Liver (tissue), 9 donors: ENCODE data around the gene GHRL. TPM values are rescaled to one million over a fixed set of nuclear protein-coding genes. Genes with fewer than 3 reads are reported as not detected.

ENCODE experiments used
- DNase-seq: peaks from one replicate; pipeline ENCODE4 v3.0.0-alpha.2; 2017; ENCODE audit warnings: low spot score
- H3K27ac ChIP-seq, 2 donors: one replicate each; pipeline ENCODE4 v1.7.0; 2013; ENCODE audit warnings: inconsistent platforms in 2 of 2, low read length in 2 of 2, control low read depth in 1 of 2, low read depth in 1 of 2, mild to moderate bottlenecking in 1 of 2
- H3K27me3 ChIP-seq, 4 donors: one replicate each; pipeline versions ENCODE4 v1.6.1 to v1.7.0; 2013; ENCODE audit warnings: low read length in 3 of 4, inconsistent platforms in 1 of 4, mild to moderate bottlenecking in 1 of 4, moderate library complexity in 1 of 4; ENCODE audit not compliant: control insufficient read depth in 4 of 4, insufficient read depth in 4 of 4
- H3K36me3 ChIP-seq, 4 donors: one replicate each; pipeline versions ENCODE4 v1.6.1 to v1.7.0; 2013; ENCODE audit warnings: low read length in 3 of 4, mild to moderate bottlenecking in 3 of 4, low read depth in 1 of 4, moderate library complexity in 1 of 4; ENCODE audit not compliant: control insufficient read depth in 4 of 4, insufficient read depth in 3 of 4
- H3K4me1 ChIP-seq, 4 donors: one replicate each; pipeline versions ENCODE4 v1.6.1 to v1.7.0; 2013; ENCODE audit warnings: low read length in 3 of 4, mild to moderate bottlenecking in 3 of 4, moderate library complexity in 1 of 4; ENCODE audit not compliant: control insufficient read depth in 4 of 4, insufficient read depth in 4 of 4
- H3K4me3 ChIP-seq, 3 donors: one replicate each; pipeline versions ENCODE4 v1.6.1 to v1.7.0; 2013; ENCODE audit warnings: low read length in 3 of 3, control low read depth in 1 of 3, low read depth in 1 of 3, mild to moderate bottlenecking in 1 of 3
- H3K9ac ChIP-seq, 2 donors: one replicate each; pipeline ENCODE4 v1.7.0; 2013; ENCODE audit warnings: low read length in 2 of 2, mild to moderate bottlenecking in 2 of 2, moderate library complexity in 2 of 2, control low read depth in 1 of 2, low read depth in 1 of 2
- H3K9me3 ChIP-seq, 4 donors: one replicate each; pipeline versions ENCODE4 v1.6.1 to v1.7.0; 2013; ENCODE audit warnings: low read length in 3 of 4; ENCODE audit not compliant: control insufficient read depth in 4 of 4
- CTCF ChIP-seq: fragments of 150-350 bp; IDR thresholded peaks from 2 replicates; pipeline ENCODE4 v1.5.1; 2017; ENCODE audit warnings: improper control_type of control experiment, low read depth, low read length; ENCODE audit not compliant: missing input control
- EGR1 ChIP-seq, 2 donors: IDR thresholded peaks; 2 replicates each; pipeline ENCODE4 v1.6.1; 2016 to 2018; ENCODE audit warnings: antibody characterized with exemption in 2 of 2, low read depth in 2 of 2
- FOXA1 ChIP-seq: IDR thresholded peaks from 2 replicates; pipeline ENCODE4 v1.6.1; 2016; ENCODE audit warnings: antibody characterized with exemption
- FOXA2 ChIP-seq: IDR thresholded peaks from 2 replicates; pipeline ENCODE4 v1.6.1; 2016; ENCODE audit warnings: antibody characterized with exemption
- GABPA ChIP-seq, 2 donors: IDR thresholded peaks in 1 of 2; conservative IDR thresholded peaks in 1 of 2; 2 replicates each; pipeline ENCODE4 v1.6.1; 2016; ENCODE audit warnings: antibody characterized with exemption in 2 of 2, mild to moderate bottlenecking in 1 of 2, moderate library complexity in 1 of 2
- HNF4A ChIP-seq, 2 donors: conservative IDR thresholded peaks; 2 replicates each; pipeline ENCODE4 v1.6.1; 2016; ENCODE audit warnings: antibody characterized with exemption in 2 of 2, mild to moderate bottlenecking in 2 of 2
- HNF4G ChIP-seq: IDR thresholded peaks from 2 replicates; pipeline ENCODE4 v1.6.1; 2016; ENCODE audit warnings: antibody characterized with exemption
- JUND ChIP-seq, 2 donors: IDR thresholded peaks; 2 replicates each; pipeline ENCODE4 v1.6.1; 2016; ENCODE audit warnings: antibody characterized with exemption in 2 of 2
- MAX ChIP-seq: IDR thresholded peaks from 2 replicates; pipeline ENCODE4 v1.6.1; 2016; ENCODE audit warnings: antibody characterized with exemption
- NR2F2 ChIP-seq: IDR thresholded peaks from 2 replicates; pipeline ENCODE4 v1.6.1; 2016; ENCODE audit warnings: antibody characterized with exemption
- RAD21 ChIP-seq, 2 donors: IDR thresholded peaks; 2 replicates each; pipeline ENCODE4 v1.6.1; 2016; ENCODE audit warnings: antibody characterized with exemption in 2 of 2, mild to moderate bottlenecking in 2 of 2
- REST ChIP-seq: IDR thresholded peaks from 2 replicates; pipeline ENCODE4 v1.6.1; 2016; ENCODE audit warnings: antibody characterized with exemption, mild to moderate bottlenecking
- RXRA ChIP-seq, 2 donors: IDR thresholded peaks; 2 replicates each; pipeline ENCODE4 v1.6.1; 2017 to 2018; ENCODE audit warnings: antibody characterized with exemption in 2 of 2, mild to moderate bottlenecking in 1 of 2
- SP1 ChIP-seq: IDR thresholded peaks from 2 replicates; pipeline ENCODE4 v1.6.1; 2018; ENCODE audit warnings: antibody characterized with exemption, mild to moderate bottlenecking
- YY1 ChIP-seq: IDR thresholded peaks from 2 replicates; pipeline ENCODE4 v1.6.1; 2016; ENCODE audit warnings: antibody characterized with exemption, mild to moderate bottlenecking
- ZBTB33 ChIP-seq: IDR thresholded peaks from 2 replicates; pipeline ENCODE4 v1.6.1; 2016; ENCODE audit warnings: antibody characterized with exemption
- WGBS: extraction: QIAGEN DNeasy Blood & Tissue Kit; methylation state at CpG from one replicate; pipeline ENCODE4 v1.1.7; 2013; 5-methylcytosine and 5-hydroxymethylcytosine counted together
- polyA plus RNA-seq, 2 donors: library from polyadenylated mRNA; stranded (reverse) in 1 of 2; unstranded in 1 of 2; fragments of 200-250 nt in 1 of 2; fragments of >200 nt in 1 of 2; fragmentation: Nextera tagmentation in 1 of 2; extraction: Ambion mirVana in 1 of 2; gene quantifications; one replicate each; pipeline versions ENCODE4 v1.2.1 to v1.2.3, GENCODE V29; 2013 to 2015
- total RNA-seq, 2 donors: library from RNA; depleted of rRNA; stranded (reverse); fragments of >200 nt; gene quantifications; one replicate each; pipeline ENCODE4 v1.2.3, GENCODE V29; 2014
- TF ChIP-seq, protein P1 (sequence below): IDR thresholded peaks from 2 replicates; pipeline ENCODE4 v1.6.1; 2016; ENCODE audit warnings: antibody characterized with exemption
- donor health status: healthy.
- donor health status: healthy.
- donor health status: healthy.
- donor health status: healthy.
- donor health status: healthy.

Gene GHRL
- total and polyA plus RNA-seq, 4 donors = 0.08 to 1.3 (median 0.27) TPM

GRCh38 chr3:10279384-10280176, 13.2 kb downstream of the GHRL start:
- Histone ChIP-seq H3K36me3 (peaks cover 9 to 53% (median 28%) of the 10 kb centered on the region in 4 donors), H3K27ac (no peak overlapping the region), H3K4me1 (peaks cover 0 to 2% (median under 1%) of the 10 kb centered on the region in 4 donors), H3K27me3 (no peaks in the 10 kb centered on the region), H3K9me3 (no peaks in the 10 kb centered on the region), H3K9ac (no peak overlapping the region), H3K4me3 (no peak overlapping the region)
- TF ChIP-seq MAX = no peak
- TF ChIP-seq ZBTB33 = no peak
- TF ChIP-seq SP1 = no peak
- no peak for TF ChIP-seq RAD21 (IDR thresholded peaks at IDR 0.05)
- TF ChIP-seq HNF4A (conservative IDR thresholded peaks at IDR 0.05) = no peak
- no peak for TF ChIP-seq GABPA (IDR thresholded peaks at IDR 0.05 in 1 of 2, conservative IDR thresholded peaks at IDR 0.05 in 1 of 2)
- no peak for TF ChIP-seq REST
- no peak for TF ChIP-seq JUND (IDR thresholded peaks at IDR 0.05)
- no peak for TF ChIP-seq CTCF
- no peak for TF ChIP-seq RXRA (IDR thresholded peaks at IDR 0.05)
- 96% methylated on average over 13 of the region's 13 CpGs for WGBS
- DNase-seq = no peak

GRCh38 chr3:10278501-10278900, 14.2 kb downstream of the GHRL start:
- TF ChIP-seq HNF4A (conservative IDR thresholded peaks at IDR 0.05) = no peak
- TF ChIP-seq GABPA (IDR thresholded peaks at IDR 0.05 in 1 of 2, conservative IDR thresholded peaks at IDR 0.05 in 1 of 2) = no peak
- TF ChIP-seq NR2F2 = no peak
- no peak for TF ChIP-seq CTCF
- TF ChIP-seq, protein P1, sequence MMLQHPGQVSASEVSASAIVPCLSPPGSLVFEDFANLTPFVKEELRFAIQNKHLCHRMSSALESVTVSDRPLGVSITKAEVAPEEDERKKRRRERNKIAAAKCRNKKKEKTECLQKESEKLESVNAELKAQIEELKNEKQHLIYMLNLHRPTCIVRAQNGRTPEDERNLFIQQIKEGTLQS = no peak
- no peak for TF ChIP-seq HNF4G
- TF ChIP-seq ZBTB33 = no peak
- no peak for TF ChIP-seq FOXA2
- no peak for TF ChIP-seq EGR1 (IDR thresholded peaks at IDR 0.05; ENCODE audit: low read depth in 2 of 2)
- no peak for TF ChIP-seq FOXA1
- no peak for TF ChIP-seq SP1
- no peak for TF ChIP-seq RAD21 (IDR thresholded peaks at IDR 0.05)
- no peak for TF ChIP-seq YY1
- no peak for DNase-seq
- no peak overlapping the region for H3K27ac ChIP-seq
- H3K9me3 ChIP-seq = no peaks in the 10 kb centered on the region
- H3K4me3 ChIP-seq = no peak overlapping the region
- no peak overlapping the region for H3K9ac ChIP-seq
- no peaks in the 10 kb centered on the region for H3K27me3 ChIP-seq
- 92% methylated on average over 1 of the region's 1 CpG for WGBS
- H3K4me1 ChIP-seq = peaks cover 2 to 13% (median 10%) of the 10 kb centered on the region in 4 donors
- peaks cover 8 to 50% (median 28%) of the 10 kb centered on the region in 4 donors for H3K36me3 ChIP-seq
